GM19240 (cell line): ENCODE data around the gene RASAL2.
A peak's percentile ranks its signal among the peaks of the same experiment; 100 is the strongest.
"Not testable (repeated sequence)": the region's sequence is repeated elsewhere in the genome, so short reads cannot be mapped to it uniquely, and the experiment has no call there.

Experiments used
- DNase-seq: peaks from one replicate; pipeline ENCODE4 v3.0.0; 2011; ENCODE audit warnings: low spot score; ENCODE audit not compliant: insufficient read length

The RASAL2 gene

DNA sequence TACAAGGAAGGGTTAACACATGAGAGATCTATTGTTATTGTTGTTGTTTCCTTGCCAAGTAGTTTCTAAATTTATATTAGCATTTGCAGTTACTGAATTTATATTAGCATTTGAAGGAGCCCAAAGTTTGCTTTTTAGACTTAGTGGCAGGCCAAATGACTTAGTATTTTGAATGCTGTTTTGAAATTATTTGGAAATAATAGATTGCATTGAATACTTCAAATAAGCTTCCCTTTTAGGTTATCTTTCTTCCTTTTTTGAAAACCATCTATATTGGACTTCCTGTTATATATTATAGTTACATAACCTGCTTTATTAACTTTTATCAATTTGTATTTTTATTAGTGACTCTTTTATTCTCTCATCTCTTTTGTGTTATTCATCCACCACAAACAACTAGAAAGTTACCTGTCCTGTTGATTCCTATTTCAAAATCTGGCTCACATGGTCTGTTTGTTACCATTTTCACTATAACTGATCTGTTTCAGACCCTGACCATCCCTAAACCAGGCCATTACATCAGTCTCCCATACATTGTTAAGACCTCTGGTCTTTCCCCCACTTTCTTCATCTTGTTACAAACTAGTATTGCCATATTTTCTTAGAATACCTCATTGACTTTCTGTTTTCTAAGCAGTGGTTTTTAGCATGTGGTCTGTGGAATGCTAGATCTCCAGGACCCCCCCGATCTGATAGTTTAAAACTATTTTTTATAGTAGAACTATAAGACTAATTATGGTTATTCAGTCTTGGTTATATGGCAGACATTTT lies 185.2 kb downstream of the RASAL2 start:
- no peak for DNase-seq

DNA sequence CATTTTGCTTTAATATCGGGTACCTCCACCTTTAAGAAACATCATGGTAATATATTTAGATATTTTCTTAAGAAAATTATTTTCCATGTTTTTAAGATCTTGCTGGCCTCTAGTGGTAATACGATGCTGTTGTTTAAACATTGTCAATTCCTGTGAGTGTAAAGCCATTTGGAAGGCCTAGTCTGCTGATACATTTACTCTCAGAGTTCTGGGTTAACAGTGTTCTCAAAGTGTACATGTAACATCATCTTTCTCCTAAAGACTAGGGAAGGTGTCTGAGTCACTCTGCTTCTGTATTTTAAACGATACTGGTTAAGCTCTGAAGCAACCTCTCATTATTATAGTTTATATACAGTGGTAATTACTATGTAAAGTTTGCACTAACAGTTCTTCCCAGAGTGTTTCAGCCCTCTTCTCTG lies 189.1 kb downstream of the RASAL2 start:
- DNase-seq: no peak

GRCh38 chr1:178283409-178283808 lies 189.5 kb downstream of the RASAL2 start:
- no peak for DNase-seq

GRCh38 chr1:178284058-178284457 lies 190.2 kb downstream of the RASAL2 start:
- DNase-seq: no peak

GRCh38 chr1:178291166-178291565 lies 197.3 kb downstream of the RASAL2 start:
- DNase-seq: no peak

DNA sequence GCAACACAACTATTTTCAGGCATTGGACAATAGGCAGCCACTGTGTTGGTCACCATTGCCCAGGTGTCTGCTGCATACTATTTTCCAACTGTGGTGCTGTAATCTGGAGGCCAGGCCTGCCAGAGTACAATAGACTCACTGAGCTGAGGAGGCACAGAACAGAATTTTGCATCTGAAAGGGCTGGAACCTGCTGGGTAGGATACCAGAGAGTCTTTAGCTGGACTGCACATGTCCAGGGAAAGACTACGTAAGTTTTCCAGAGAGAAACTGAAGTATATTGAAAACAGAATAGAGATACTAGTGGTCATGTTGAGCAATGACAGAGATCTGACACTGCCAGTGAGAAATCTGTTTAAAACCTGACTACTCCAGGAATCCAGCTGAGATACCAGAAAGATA lies 200.8 kb downstream of the RASAL2 start:
- no peak for DNase-seq

DNA sequence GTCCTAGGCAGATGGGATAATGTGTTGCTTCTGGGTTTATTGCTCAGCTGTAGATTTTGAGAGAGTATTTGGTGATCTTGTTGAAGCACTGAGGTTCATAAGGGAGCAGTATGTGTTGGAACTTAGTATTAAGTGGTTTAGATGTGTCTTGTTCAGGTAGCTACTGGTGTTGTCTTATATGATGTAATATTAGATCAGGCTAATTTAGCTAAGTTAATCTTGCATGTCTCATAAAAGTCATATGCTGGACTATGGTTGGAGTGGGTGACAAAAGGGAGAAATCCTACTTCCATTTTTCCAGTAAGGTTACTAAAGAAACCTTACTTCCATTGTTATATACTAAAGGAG lies 206.4 kb downstream of the RASAL2 start:
- DNase-seq: no peak

GRCh38 chr1:178301141-178301540 lies 207.2 kb downstream of the RASAL2 start:
- no peak for DNase-seq

- no peak for DNase-seq
Observed at GRCh38 chr1:178307264-178307663, 213.4 kb downstream of the RASAL2 start.

DNA sequence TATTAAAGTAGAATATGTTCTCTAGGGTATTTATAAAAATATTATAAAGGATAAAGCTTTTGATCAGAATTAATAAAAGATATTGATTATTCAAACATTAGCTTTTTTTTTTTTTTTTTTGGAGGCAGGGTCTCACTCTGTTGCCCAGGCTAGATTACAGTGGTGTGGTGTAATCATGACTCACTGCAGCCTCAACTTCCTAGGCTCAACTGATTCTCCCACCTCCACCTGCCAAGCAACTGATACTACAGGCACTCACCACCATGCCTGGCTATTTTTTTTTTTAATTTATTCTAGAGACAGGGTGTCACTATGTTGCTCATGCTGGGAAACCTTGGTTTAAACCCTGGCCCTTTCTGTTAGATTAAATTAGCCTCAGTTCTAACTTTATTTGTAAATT lies 214.5 kb downstream of the RASAL2 start:
- DNase-seq: no peak

GRCh38 chr1:178310685-178311105 lies 216.8 kb downstream of the RASAL2 start:
- DNase-seq: peak; percentile 13

DNA sequence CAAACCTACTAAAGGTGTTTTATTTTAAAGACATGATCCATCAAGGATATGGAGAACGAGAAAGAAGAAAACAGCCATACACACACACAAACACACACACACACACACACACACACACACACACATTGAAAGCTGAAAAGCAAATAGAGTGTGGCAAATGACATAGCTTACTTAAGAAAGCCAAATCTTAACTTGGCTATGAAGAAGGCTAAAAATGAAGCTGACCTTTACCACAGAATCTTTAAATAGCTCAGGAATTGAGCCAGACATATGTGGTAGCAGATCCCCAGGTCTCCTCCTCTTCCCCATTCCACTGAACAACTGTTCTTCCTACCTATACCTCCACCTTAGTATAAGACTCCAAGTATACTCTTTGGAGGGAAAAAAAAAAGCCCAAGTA lies 217.3 kb downstream of the RASAL2 start:
- no peak for DNase-seq

- DNase-seq: not testable (repeated sequence)
Observed at GRCh38 chr1:178320280-178320982, 226.5 kb downstream of the RASAL2 start.

DNA sequence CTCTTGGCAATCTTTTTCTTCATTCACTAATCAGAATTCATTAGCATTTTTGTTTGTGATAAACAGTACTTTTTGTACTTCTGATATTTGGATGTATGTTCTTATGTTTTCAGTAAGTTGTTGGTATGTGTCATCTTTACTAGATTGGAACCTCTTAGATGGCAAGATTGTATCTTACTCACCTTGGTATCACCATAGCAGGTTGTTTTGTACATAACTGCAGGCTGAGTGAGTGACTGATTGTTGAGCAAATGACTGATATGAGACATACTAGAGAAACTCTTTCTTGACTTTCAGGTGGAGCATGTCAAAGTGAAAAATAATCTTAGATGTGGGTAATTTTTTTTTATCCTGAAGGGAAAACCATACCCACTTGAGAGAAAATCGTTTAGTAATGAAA lies 229.2 kb downstream of the RASAL2 start:
- DNase-seq: no peak

- no peak for DNase-seq
Observed at GRCh38 chr1:178324003-178324402, 230.1 kb downstream of the RASAL2 start.

GRCh38 chr1:178328728-178329127 lies 234.8 kb downstream of the RASAL2 start:
- DNase-seq: no peak

DNA sequence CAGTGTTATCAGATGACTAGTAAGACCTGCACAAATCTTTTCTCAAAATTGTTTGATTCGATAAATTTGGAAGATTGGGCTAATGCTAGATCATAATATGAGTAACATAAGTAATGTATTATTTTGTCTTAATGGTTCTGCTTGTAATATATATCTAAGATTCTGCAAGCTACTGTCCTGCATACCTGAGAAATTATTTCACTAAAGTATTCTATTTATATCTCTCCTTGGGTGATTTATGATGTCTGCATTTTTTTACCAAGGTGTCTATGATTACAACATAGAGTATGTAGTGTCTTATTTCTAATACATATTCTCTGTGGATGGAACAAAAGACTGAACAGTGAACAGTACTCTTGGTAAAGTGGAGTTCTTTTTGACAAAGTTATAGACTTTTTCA lies 236.2 kb downstream of the RASAL2 start:
- DNase-seq: no peak

DNA sequence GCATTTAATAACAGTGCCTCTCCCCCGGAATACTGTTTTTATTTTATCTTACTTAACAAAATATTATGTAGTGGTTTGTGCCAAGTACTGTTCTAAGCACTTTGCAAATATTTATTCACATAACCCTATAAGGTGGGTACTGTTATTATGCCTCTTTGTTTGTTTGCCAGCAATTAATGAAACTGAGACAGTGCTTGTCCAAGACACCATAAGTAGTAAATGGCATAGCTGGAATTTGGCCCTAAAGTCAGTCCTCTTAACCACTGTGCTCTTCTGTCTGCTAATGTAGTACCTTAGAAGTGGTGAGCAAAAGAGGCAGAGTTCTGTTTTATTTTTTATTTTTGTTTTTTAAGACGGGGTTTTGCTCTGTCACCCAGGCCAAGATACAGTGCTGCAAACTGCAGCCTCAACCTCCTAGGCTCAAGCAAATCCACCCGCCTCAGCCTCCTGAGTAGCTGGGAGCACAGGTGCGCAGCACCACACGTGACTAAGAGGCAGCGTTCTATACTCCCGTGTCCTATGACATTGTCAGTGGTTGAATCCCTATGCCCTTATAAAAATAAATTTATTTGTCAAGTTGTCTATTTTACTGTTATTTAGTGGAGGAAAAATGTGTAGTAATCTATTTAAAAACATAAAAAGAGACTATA lies 237.1 kb downstream of the RASAL2 start:
- no peak for DNase-seq

- no peak for DNase-seq
Observed at GRCh38 chr1:178335426-178335825, 241.5 kb downstream of the RASAL2 start.

GRCh38 chr1:178337091-178337706 lies 243.3 kb downstream of the RASAL2 start:
- no peak for DNase-seq

DNA sequence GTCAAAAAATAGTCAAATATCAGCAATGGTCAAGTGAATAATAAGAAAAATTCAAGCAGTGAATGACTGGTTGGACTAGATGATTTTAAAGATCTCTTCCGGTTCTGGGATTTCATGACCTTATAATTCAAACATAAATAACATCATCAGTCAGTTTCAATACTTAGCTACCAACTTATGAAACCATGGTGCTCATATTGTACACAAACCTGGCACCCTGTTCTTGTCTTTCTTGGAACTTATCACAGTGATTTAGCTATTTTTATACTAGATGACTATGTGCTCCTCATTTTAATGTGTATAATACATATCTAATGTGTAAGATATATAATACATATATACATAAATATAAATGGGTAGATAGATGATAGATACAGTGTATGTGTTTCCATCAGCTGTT lies 245.9 kb downstream of the RASAL2 start:
- no peak for DNase-seq
